HepG2 (cell line): ENCODE data around the gene LRRC8E. TPM values are rescaled to one million over a fixed set of nuclear protein-coding genes. Genes with fewer than 3 reads are reported as not detected.

Experiments
- CBX1 ChIP-seq: IDR thresholded peaks from one replicate; pipeline ENCODE4 v1.6.1; 2016; ENCODE audit warnings: antibody characterized with exemption, low read depth
- HOXD1 ChIP-seq: sonication (generic); formaldehyde crosslinking; IDR thresholded peaks from 2 replicates; pipeline ENCODE4 v1.5.0; 2020; ENCODE audit warnings: missing genetic modification reagents
- ISL2 ChIP-seq: sonication (generic); formaldehyde crosslinking; IDR thresholded peaks from 2 replicates; pipeline ENCODE4 v1.5.0; 2020; ENCODE audit warnings: missing genetic modification reagents
- ISX ChIP-seq: sonication (generic); formaldehyde crosslinking; conservative IDR thresholded peaks from 2 replicates; pipeline ENCODE4 v1.5.0; 2020; ENCODE audit warnings: missing genetic modification reagents
- KMT2B ChIP-seq: IDR thresholded peaks from 2 replicates; pipeline ENCODE4 v1.6.1; 2016; ENCODE audit warnings: missing genetic modification reagents, missing compliant biosample characterization
- MED1 ChIP-seq: sonication (generic); formaldehyde crosslinking; IDR thresholded peaks from 2 replicates; pipeline ENCODE4 v1.4.0; 2020; ENCODE audit warnings: missing genetic modification reagents
- MIER3 ChIP-seq: IDR thresholded peaks from 2 replicates; pipeline ENCODE4 v1.6.1; 2016; ENCODE audit warnings: missing compliant biosample characterization, borderline replicate concordance
- POLR2A ChIP-seq, 2 experiments: IDR thresholded peaks; 2 replicates each; pipeline ENCODE4 v1.6.1; 2011; ENCODE audit warnings: low read depth in 2 of 2, low read length in 2 of 2, mild to moderate bottlenecking in 1 of 2, moderate library complexity in 1 of 2; ENCODE audit not compliant: insufficient read depth in 1 of 2
- REXO4 ChIP-seq: sonication (generic); formaldehyde crosslinking; IDR thresholded peaks from 2 replicates; pipeline ENCODE4 v1.8.0; 2022; ENCODE audit warnings: missing genetic modification reagents, mild to moderate bottlenecking, borderline replicate concordance
- SKI ChIP-seq: fragments of 450-650 bp; IDR thresholded peaks from one replicate; pipeline ENCODE4 v1.6.1; 2018; ENCODE audit warnings: mild to moderate bottlenecking; ENCODE audit not compliant: partially characterized antibody
- SNRNP70 ChIP-seq: fragments of 200-400 bp; formaldehyde crosslinking; IDR thresholded peaks from 2 replicates; pipeline ENCODE4 v1.6.1; 2017; ENCODE audit warnings: mild to moderate bottlenecking, low read depth, low read length, moderate library complexity
- SOX13 ChIP-seq, 3 experiments: fragments of 450-650 bp in 1 of 3; sonication (generic) in 1 of 3; formaldehyde crosslinking in 1 of 3; IDR thresholded peaks in 2 of 3; conservative IDR thresholded peaks in 1 of 3; 2 replicates each; pipeline versions ENCODE4 v1.5.0 to v1.6.1; 2016 to 2020; ENCODE audit warnings: antibody characterized with exemption in 1 of 3, mild to moderate bottlenecking in 1 of 3, missing compliant biosample characterization in 1 of 3, missing genetic modification reagents in 1 of 3, moderate library complexity in 1 of 3
- SOX5 ChIP-seq: IDR thresholded peaks from 2 replicates; pipeline ENCODE4 v1.6.1; 2016; ENCODE audit warnings: borderline replicate concordance
- ZFY ChIP-seq: sonication (generic); formaldehyde crosslinking; IDR thresholded peaks from 2 replicates; pipeline ENCODE4 v1.4.0; 2020; ENCODE audit warnings: missing genetic modification reagents
- ZMAT3 ChIP-seq: sonication (generic); formaldehyde crosslinking; conservative IDR thresholded peaks from 2 replicates; pipeline ENCODE4 v1.7.0; 2021; ENCODE audit warnings: missing genetic modification reagents
- ZNF230 ChIP-seq: sonication (generic); formaldehyde crosslinking; IDR thresholded peaks from 2 replicates; pipeline ENCODE4 v1.4.0; 2020; ENCODE audit warnings: mild to moderate bottlenecking, missing genetic modification reagents
- ZNF274 ChIP-seq: sonication (generic); formaldehyde crosslinking; IDR thresholded peaks from 2 replicates; pipeline ENCODE4 v1.5.1; 2020; ENCODE audit warnings: mild to moderate bottlenecking, missing genetic modification reagents
- ZNF564 ChIP-seq: sonication (generic); formaldehyde crosslinking; IDR thresholded peaks from 2 replicates; pipeline ENCODE4 v1.8.1; 2023; ENCODE audit warnings: mild to moderate bottlenecking, missing genetic modification reagents
- ZSCAN30 ChIP-seq: sonication (generic); formaldehyde crosslinking; IDR thresholded peaks from 2 replicates; pipeline ENCODE4 v1.5.0; 2020; ENCODE audit warnings: mild to moderate bottlenecking, missing genetic modification reagents
- polyA plus RNA-seq, 8 experiments: library from polyadenylated mRNA; depleted of rRNA in 3 of 8; stranded (reverse) in 7 of 8; unstranded in 1 of 8; fragments of >200 nt; fragmentation: Illumina TruSeq in 4 of 8; extraction: Trizol in 4 of 8; gene quantifications; 2 replicates each; pipeline versions ENCODE4 v1.2.1 to v1.2.3, GENCODE V29; 2011 to 2016; ENCODE audit warnings: low read depth in 4 of 8, missing spikeins in 1 of 8, mixed read lengths in 1 of 8; ENCODE audit not compliant: insufficient read depth in 1 of 8
- total RNA-seq, 5 experiments: library from RNA; depleted of rRNA; stranded (reverse); fragments of >200 nt; fragmentation: Illumina TruSeq; extraction: Trizol; gene quantifications; 2 replicates each; pipeline ENCODE4 v1.2.3, GENCODE V29; 2016; ENCODE audit warnings: low read depth in 1 of 5
- TF ChIP-seq, protein P1 (sequence below): sonication (generic); formaldehyde crosslinking; IDR thresholded peaks from 2 replicates; pipeline ENCODE4 v1.5.1; 2020; ENCODE audit warnings: mild to moderate bottlenecking, missing genetic modification reagents, borderline replicate concordance
- TF ChIP-seq, protein P2 (sequence below): sonication (generic); formaldehyde crosslinking; IDR thresholded peaks from 2 replicates; pipeline ENCODE4 v1.4.0; 2020; ENCODE audit warnings: mild to moderate bottlenecking, missing genetic modification reagents, borderline replicate concordance
- TF ChIP-seq, protein P3 (sequence below): sonication (generic); formaldehyde crosslinking; IDR thresholded peaks from 2 replicates; pipeline ENCODE4 v1.4.0; 2020; ENCODE audit warnings: mild to moderate bottlenecking, missing genetic modification reagents

LRRC8E gene
- total and polyA plus RNA-seq, 2 of the 13 experiments (the other 11 are each of a cell fraction or from before 2014, with no cell fraction given): 8.0 to 10.3 TPM

DNA sequence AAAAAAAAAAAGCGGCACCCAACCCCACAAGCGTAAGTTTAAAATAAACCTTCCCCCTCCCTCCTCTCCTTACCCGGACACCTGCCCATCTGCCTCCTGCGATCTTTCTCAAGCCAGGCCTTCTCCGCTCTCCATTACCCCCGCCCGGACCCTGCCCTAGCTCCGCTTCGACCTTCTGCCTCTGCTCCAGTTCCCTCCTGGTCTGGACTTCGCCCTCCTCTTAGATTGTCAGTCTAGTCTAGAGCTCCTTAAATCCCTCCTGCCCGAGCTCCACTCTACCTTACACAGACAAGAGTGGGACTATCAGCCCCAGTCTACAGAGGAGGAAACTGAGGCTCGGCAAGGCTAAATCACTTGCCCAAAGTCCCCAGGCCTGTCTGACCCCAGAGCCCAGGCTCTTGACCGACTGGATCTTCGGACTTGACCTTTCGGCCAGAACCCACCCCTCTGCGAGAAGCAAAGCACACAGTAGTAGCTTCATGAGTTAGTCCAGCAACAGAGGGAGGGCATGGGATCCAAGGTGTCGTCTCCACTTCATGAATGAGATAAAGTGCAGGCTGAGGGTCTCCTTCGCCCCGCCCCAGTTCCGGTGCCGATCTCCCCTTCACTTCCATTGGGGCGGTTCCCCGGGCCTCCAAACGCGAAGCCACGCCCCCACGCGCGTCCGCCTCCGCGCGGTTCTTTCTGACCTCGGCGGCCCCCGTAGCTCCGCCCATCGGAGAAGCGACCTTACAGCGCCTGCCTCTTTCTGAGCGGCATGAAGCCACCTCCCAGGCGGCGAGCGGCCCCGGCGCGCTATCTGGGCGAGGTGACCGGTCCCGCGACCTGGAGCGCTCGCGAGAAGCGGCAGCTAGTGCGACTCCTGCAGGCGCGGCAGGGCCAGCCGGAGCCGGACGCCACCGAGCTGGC, 31.6 kb downstream of the LRRC8E start, which contains the start of gene SNAPC2 (continued):
- TF ChIP-seq, protein P1, sequence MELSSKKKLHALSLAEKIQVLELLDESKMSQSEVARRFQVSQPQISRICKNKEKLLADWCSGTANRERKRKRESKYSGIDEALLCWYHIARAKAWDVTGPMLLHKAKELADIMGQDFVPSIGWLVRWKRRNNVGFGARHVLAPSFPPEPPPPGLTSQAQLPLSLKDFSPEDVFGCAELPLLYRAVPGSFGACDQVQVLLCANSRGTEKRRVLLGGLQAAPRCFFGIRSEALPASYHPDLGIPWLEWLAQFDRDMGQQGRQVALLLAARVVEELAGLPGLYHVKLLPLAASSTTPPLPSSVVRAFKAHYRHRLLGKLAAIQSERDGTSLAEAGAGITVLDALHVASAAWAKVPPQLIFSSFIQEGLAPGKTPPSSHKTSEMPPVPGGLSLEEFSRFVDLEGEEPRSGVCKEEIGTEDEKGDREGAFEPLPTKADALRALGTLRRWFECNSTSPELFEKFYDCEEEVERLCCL (CRISPR knock-in tag): 0 out of 2 replicates have a peak, but pooled peaks have one; percentile 52
- peak; percentile 69; the same call in 1 of the 2 replicates for TF ChIP-seq MED1
- 0 out of 2 replicates have a peak, but pooled peaks have one; percentile 17 for TF ChIP-seq SOX5 (CRISPR knock-in tag)
- no peak for TF ChIP-seq SNRNP70
- peak; percentile 67; the same call in 1 of the 2 replicates for TF ChIP-seq ZNF230 (CRISPR knock-in tag)
- peak; percentile 42; the same call in 1 of the 2 replicates for TF ChIP-seq ISX (CRISPR knock-in tag)
- TF ChIP-seq REXO4: no peak
- TF ChIP-seq ZFY (CRISPR knock-in tag): peak; percentile 87
- peak; percentile 65 for TF ChIP-seq MIER3 (CRISPR knock-in tag)
- no peak; the same call in 1 of the 2 replicates for TF ChIP-seq KMT2B
- peak; percentile 27 for TF ChIP-seq SKI
- TF ChIP-seq, protein P2, sequence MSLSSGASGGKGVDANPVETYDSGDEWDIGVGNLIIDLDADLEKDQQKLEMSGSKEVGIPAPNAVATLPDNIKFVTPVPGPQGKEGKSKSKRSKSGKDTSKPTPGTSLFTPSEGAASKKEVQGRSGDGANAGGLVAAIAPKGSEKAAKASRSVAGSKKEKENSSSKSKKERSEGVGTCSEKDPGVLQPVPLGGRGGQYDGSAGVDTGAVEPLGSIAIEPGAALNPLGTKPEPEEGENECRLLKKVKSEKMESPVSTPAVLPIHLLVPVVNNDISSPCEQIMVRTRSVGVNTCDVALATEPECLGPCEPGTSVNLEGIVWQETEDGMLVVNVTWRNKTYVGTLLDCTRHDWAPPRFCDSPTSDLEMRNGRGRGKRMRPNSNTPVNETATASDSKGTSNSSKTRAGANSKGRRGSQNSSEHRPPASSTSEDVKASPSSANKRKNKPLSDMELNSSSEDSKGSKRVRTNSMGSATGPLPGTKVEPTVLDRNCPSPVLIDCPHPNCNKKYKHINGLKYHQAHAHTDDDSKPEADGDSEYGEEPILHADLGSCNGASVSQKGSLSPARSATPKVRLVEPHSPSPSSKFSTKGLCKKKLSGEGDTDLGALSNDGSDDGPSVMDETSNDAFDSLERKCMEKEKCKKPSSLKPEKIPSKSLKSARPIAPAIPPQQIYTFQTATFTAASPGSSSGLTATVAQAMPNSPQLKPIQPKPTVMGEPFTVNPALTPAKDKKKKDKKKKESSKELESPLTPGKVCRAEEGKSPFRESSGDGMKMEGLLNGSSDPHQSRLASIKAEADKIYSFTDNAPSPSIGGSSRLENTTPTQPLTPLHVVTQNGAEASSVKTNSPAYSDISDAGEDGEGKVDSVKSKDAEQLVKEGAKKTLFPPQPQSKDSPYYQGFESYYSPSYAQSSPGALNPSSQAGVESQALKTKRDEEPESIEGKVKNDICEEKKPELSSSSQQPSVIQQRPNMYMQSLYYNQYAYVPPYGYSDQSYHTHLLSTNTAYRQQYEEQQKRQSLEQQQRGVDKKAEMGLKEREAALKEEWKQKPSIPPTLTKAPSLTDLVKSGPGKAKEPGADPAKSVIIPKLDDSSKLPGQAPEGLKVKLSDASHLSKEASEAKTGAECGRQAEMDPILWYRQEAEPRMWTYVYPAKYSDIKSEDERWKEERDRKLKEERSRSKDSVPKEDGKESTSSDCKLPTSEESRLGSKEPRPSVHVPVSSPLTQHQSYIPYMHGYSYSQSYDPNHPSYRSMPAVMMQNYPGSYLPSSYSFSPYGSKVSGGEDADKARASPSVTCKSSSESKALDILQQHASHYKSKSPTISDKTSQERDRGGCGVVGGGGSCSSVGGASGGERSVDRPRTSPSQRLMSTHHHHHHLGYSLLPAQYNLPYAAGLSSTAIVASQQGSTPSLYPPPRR: peak; percentile 53; the same call in 1 of the 2 replicates
- peak; percentile 53; the same call in 1 of the 2 replicates for TF ChIP-seq ISL2 (CRISPR knock-in tag)
- TF ChIP-seq ZNF274 (CRISPR knock-in tag): peak; percentile 88
- TF ChIP-seq ZSCAN30 (CRISPR knock-in tag): no peak
- TF ChIP-seq ZMAT3: peak; percentile 74; the same call in 1 of the 2 replicates
- TF ChIP-seq, protein P3, sequence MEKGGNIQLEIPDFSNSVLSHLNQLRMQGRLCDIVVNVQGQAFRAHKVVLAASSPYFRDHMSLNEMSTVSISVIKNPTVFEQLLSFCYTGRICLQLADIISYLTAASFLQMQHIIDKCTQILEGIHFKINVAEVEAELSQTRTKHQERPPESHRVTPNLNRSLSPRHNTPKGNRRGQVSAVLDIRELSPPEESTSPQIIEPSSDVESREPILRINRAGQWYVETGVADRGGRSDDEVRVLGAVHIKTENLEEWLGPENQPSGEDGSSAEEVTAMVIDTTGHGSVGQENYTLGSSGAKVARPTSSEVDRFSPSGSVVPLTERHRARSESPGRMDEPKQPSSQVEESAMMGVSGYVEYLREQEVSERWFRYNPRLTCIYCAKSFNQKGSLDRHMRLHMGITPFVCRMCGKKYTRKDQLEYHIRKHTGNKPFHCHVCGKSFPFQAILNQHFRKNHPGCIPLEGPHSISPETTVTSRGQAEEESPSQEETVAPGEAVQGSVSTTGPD (CRISPR knock-in tag): no peak
- peak; percentile 40 to 88; a peak in 3 of 4 replicates for TF ChIP-seq POLR2A (IDR thresholded peaks at IDR 0.05; ENCODE audit: insufficient read depth in 1 of 2, low read depth in 2 of 2, low read length in 2 of 2)
- peak; percentile 74; the same call in 1 of the 2 replicates for TF ChIP-seq ZNF564 (CRISPR knock-in tag)
- peak; percentile 17 for TF ChIP-seq CBX1
- no peak for TF ChIP-seq SOX13 (IDR thresholded peaks at IDR 0.05)
- peak in 1 of 2 experiments; percentile 41; a peak in 1 of 4 replicates for TF ChIP-seq SOX13 (CRISPR knock-in tag; conservative IDR thresholded peaks at IDR 0.05 in 1 of 2, IDR thresholded peaks at IDR 0.05 in 1 of 2)
- TF ChIP-seq HOXD1 (CRISPR knock-in tag): peak; percentile 62
